ENCODE results near the gene ESPNL. TPM values are rescaled to one million over a fixed set of nuclear protein-coding genes. Genes with fewer than 3 reads are reported as not detected.

Gene ESPNL
- total and polyA plus RNA-seq, 9 of the 15 experiments (the other 6 are each of a cell fraction or from before 2014, with no cell fraction given), result 0.03 to 0.09 (median 0.05) TPM; not detected in 3

DNA sequence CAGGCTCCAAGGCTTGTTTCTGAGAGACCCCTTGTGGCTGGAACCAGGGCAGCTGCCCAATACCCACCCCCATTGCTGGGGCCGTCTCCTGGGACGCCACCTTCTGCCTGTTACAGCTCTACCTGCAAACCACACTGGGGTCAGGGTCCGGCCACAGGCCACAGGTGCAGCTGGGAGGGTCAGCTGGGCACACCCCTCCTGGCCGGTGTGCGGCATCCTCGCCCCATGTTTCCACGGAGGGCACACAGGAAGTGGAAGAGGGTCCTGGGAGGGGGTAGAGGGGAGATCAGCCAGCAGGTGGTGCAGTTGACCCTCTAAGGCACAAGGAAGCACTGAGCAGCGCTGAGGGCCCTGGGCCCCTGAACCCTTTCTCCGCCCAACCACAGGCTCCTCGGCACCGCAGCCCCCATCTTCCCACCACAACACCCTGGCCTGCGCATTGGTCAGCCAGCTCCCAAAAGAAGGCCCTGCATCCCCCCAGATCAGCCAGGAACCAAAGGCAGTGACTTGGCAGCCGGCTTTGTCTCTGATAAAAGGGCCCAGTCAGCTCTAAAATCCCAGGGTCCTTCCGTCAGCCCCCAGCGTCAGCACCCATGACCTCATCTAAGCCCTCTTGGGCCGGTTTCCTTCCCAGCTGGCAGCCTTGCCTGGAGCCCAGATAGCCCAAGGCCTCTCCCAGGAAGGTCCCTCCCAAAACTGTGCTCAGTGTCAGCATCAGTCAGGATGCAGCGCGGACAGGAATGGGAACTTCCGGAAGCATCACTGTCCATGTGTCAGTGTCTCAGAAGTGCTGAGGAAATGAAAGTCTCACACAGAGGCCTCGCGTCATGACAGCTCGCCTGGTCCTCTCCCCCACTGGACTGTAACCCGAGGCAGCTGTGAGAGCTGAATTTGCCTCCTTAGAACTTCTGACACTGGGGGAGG lies 60.3 kb downstream of the ESPNL start:
- H3K27ac ChIP-seq (ENCODE audit: extremely low read depth, low read depth, low read length), result no peak overlapping the region
- no peaks in the 10 kb centered on the region for H3K27me3 ChIP-seq (ENCODE audit: control insufficient read depth in 2 of 2, insufficient read depth in 2 of 2, low read length in 2 of 2)
- no TSS peak for BruUV-seq (replicated peaks)
- peak overlapping the region in 1 of 2 experiments; percentile 91; a peak in 1 of 4 replicates for H3K9ac ChIP-seq (ENCODE audit: insufficient read depth in 1 of 2, low read depth in 2 of 2, low read length in 2 of 2)
- DNase-seq (ENCODE audit: extremely low read depth in 1 of 4, low spot score in 3 of 4), result peak; percentile 30 to 54 (median 42)
- no peak overlapping the region for H2AFZ ChIP-seq (ENCODE audit: low read depth, low read length)
- no peak for FAIRE-seq
- H3K79me2 ChIP-seq (ENCODE audit: control insufficient read depth, insufficient read depth, low read length), result no peaks in the 10 kb centered on the region
- no peak overlapping the region for H3K4me3 ChIP-seq
- no peaks in the 10 kb centered on the region for H4K20me1 ChIP-seq (replicated peaks; ENCODE audit: control insufficient read depth, insufficient read depth, low read length)
- intact Hi-C loops (cut with micrococcal nuclease) (loop anchor here (1.0 kb wide), 1 partner anchor 103 kb away; no protein-coding TSS in a partner anchor), in situ Hi-C loops (cut with MboI) (no loop called here)
- H3K4me2 ChIP-seq (ENCODE audit: insufficient read depth, low read length), result no peak overlapping the region; the same call in 1 of the 2 replicates
- POLR2A ChIA-PET, result interaction anchor here (0.5 to 1.6 kb wide), 3 partner anchors 7 to 868 kb away, joined by 3 to 5 read pairs (median 4); no protein-coding TSS in a partner anchor
- peaks cover 0 to 52% of the 10 kb centered on the region in 2 experiments; a peak in 2 of 5 replicates for H3K4me1 ChIP-seq (replicated peaks in 1 of 2; ENCODE audit: control insufficient read depth in 2 of 2, insufficient read depth in 2 of 2, low read length in 2 of 2)
- H3K36me3 ChIP-seq (ENCODE audit: control insufficient read depth, insufficient read depth, low read length), result no peaks in the 10 kb centered on the region
- peak; percentile 83 for ATAC-seq
- CTCF ChIA-PET (ENCODE audit: low intra/inter-chr PET ratio), result interaction anchor here (0.8 to 3.2 kb wide), 3 partner anchors 82 to 103 kb away, joined by 3 to 21 read pairs (median 3); no protein-coding TSS in a partner anchor
- 61% methylated on average over 4 of the region's 23 CpGs for WGBS (ENCODE audit: insufficient coverage, low coverage, missing lambda C conversion rate)
- H3K9me1 ChIP-seq (ENCODE audit: control insufficient read depth, insufficient read depth, low read length), result no peaks in the 10 kb centered on the region
- no peaks in the 10 kb centered on the region for H3K9me3 ChIP-seq (replicated peaks; ENCODE audit: control insufficient read depth, insufficient read depth, low read depth, low read length)
- TF ChIP-seq, protein P1, sequence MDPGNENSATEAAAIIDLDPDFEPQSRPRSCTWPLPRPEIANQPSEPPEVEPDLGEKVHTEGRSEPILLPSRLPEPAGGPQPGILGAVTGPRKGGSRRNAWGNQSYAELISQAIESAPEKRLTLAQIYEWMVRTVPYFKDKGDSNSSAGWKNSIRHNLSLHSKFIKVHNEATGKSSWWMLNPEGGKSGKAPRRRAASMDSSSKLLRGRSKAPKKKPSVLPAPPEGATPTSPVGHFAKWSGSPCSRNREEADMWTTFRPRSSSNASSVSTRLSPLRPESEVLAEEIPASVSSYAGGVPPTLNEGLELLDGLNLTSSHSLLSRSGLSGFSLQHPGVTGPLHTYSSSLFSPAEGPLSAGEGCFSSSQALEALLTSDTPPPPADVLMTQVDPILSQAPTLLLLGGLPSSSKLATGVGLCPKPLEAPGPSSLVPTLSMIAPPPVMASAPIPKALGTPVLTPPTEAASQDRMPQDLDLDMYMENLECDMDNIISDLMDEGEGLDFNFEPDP (CRISPR knock-in tag; IDR thresholded peaks at IDR 0.05), result no peak
- TF ChIP-seq FOXP1 (CRISPR knock-in tag; IDR thresholded peaks at IDR 0.05), result no peak
- TF ChIP-seq, protein P2, sequence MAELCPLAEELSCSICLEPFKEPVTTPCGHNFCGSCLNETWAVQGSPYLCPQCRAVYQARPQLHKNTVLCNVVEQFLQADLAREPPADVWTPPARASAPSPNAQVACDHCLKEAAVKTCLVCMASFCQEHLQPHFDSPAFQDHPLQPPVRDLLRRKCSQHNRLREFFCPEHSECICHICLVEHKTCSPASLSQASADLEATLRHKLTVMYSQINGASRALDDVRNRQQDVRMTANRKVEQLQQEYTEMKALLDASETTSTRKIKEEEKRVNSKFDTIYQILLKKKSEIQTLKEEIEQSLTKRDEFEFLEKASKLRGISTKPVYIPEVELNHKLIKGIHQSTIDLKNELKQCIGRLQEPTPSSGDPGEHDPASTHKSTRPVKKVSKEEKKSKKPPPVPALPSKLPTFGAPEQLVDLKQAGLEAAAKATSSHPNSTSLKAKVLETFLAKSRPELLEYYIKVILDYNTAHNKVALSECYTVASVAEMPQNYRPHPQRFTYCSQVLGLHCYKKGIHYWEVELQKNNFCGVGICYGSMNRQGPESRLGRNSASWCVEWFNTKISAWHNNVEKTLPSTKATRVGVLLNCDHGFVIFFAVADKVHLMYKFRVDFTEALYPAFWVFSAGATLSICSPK (IDR thresholded peaks at IDR 0.05; ENCODE audit: borderline replicate concordance), result no peak
- TF ChIP-seq CBFA2T2 (conservative IDR thresholded peaks at IDR 0.05), result no peak
- no peak for TF ChIP-seq ZNF551 (CRISPR knock-in tag; IDR thresholded peaks at IDR 0.05)
- no peak for TF ChIP-seq ELF2 (CRISPR knock-in tag; IDR thresholded peaks at IDR 0.05)
- TF ChIP-seq MCM7 (IDR thresholded peaks at IDR 0.05), result no peak
- no peak for TF ChIP-seq TSC22D4 (tag; IDR thresholded peaks at IDR 0.05)
- TF ChIP-seq SNIP1 (IDR thresholded peaks at IDR 0.05; ENCODE audit: low read depth), result no peak
- TF ChIP-seq ZBTB7A (IDR thresholded peaks at IDR 0.05; ENCODE audit: borderline replicate concordance, control insufficient read depth, low read depth, low read length), result peak; percentile 74; the same call in 1 of the 2 replicates
- TF ChIP-seq, protein P3, sequence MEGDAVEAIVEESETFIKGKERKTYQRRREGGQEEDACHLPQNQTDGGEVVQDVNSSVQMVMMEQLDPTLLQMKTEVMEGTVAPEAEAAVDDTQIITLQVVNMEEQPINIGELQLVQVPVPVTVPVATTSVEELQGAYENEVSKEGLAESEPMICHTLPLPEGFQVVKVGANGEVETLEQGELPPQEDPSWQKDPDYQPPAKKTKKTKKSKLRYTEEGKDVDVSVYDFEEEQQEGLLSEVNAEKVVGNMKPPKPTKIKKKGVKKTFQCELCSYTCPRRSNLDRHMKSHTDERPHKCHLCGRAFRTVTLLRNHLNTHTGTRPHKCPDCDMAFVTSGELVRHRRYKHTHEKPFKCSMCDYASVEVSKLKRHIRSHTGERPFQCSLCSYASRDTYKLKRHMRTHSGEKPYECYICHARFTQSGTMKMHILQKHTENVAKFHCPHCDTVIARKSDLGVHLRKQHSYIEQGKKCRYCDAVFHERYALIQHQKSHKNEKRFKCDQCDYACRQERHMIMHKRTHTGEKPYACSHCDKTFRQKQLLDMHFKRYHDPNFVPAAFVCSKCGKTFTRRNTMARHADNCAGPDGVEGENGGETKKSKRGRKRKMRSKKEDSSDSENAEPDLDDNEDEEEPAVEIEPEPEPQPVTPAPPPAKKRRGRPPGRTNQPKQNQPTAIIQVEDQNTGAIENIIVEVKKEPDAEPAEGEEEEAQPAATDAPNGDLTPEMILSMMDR (IDR thresholded peaks at IDR 0.05 in 2 of 3, conservative IDR thresholded peaks at IDR 0.05 in 1 of 3; ENCODE audit: insufficient read depth in 2 of 3, low read depth in 1 of 3, low read length in 3 of 3), result peak; percentile 59 to 63 (median 61)
- no peak for TF ChIP-seq MYNN (IDR thresholded peaks at IDR 0.05)
- TF ChIP-seq MYNN (CRISPR knock-in tag; IDR thresholded peaks at IDR 0.05), result no peak
- no peak for TF ChIP-seq ZNF408 (CRISPR knock-in tag; IDR thresholded peaks at IDR 0.05; ENCODE audit: low read depth)
- TF ChIP-seq SRSF3 (IDR thresholded peaks at IDR 0.05; ENCODE audit: insufficient read depth, low read length), result no peak
